SIG-M5 (cell line): ENCODE data around the gene PRKN.
"Not testable (repeated sequence)": the region's sequence is repeated elsewhere in the genome, so short reads cannot be mapped to it uniquely, and the experiment has no call there.

Experiments
- DNase-seq: peaks from one replicate; lab custom pipeline; 2025; lab: John Stamatoyannopoulos, UW

Gene PRKN

DNA sequence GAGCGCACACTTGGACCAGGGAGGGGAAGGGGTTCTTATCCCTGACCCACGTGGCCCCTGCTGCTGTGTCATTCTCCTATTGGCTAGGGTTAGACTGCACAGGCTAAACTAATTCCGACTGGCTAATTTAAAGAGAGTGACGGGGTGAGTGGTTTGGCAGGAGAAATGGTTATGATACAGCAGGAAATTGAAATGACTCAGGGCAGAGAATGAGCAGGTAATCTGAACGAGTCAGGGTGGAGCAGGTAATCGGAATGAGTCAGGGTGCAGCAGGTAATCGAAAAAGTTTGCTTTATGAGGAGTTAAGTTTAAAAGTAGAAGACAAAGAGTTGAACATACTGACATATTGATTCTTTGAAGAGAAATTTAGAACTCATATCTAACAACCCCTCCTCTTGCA lies 1417.8 kb downstream of the PRKN start:
- DNase-seq = not testable (repeated sequence)

DNA sequence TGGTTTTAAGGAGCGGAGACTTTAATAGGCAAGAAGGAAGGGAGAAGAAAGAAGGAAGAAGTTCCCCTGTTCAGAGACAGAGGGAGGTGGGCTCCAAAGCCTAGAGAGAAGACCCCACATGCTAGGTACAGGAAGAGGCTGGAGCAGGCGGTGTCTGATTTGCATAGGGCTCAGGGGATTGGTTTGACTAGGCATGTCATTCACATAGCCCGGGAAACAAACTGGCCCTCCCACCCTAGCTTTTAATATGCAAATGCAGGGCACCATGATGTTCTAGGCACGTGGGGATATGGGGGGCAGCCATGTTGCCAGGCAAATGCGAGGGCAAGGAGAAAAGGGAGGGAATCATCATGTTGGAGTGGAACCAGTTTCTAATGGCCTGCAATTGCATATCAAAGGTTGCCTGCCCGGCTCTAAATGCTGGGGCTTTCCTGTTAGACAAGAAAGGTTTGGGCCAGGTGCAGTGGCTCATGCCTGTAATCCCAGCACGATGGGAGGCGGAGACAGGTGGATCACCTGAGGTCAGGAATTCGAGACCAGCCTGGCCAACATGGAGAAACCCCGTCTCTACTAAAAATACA lies 1419.4 kb downstream of the PRKN start:
- no peak for DNase-seq

DNA sequence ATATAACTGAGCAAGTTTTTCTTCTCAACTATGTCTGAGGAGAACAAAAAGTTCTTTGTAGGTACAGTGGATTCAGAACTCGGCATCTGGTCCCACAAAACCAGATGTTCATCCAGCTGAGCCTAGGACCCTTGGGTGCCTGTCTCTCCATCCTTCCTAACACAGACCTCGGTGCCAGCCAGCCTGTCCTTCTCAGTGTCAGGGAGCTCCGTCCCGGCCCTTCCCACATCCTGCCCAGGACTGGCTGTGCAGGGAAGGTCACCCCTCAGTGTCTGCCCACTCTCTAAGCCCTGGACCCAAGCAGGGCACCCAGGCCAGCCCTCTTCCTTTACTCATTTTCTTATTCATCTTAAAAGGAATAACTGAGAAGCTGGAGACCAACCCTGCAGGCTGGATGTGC lies 1421.7 kb downstream of the PRKN start:
- DNase-seq = no peak

DNA sequence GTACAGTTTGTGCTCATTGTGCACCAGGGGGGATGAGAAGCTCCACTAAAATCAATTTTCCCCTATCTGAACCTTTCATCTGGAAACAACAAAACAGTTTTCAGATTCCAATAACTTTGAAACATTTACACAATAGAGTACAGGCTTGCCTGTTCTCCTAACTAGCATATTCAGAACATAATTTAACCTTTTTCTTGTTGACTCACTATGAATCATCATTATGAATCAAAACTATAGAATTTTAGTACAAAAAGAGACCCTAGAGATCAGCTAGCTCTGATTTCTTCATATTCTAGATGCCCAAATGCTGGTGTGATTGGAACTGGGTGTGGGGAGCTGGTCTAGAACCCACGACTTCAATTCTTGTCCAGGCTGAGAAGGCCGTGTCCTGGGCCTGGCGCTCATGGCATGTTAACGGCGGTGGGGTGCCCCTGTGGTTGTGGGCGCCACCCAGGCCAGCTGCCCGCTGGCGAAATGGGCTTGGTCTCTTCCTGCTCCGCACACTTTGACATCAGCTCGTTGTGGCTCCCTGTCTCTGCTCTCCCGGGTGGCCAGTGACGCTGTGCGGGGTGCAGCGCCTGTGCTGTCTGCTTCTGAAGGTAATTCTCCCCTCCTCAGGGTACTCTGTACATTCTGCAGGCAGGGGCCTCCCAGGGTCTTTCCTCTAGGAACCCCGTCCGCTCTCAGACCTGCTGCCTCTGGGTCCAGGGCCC lies 1423.8 kb downstream of the PRKN start:
- no peak for DNase-seq

DNA sequence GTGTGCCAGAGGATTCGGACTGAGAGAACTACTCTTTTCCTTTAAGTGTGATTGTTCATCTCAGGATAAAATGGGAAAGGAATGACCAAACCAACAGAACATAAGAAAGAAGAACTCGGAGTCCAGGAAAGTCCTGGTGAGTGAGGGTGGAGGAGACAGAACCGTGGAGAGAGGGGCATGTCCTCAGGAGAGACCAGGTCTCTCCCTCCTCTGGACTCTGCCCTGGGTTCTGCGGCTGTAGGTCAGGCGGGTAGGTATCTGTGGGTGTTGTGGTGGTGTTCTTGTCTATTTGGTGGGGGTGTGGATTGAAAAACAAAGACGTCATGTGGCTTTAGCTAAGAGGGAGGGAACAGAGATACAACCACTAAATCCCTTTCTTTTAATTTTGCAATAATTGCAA lies 1424.6 kb downstream of the PRKN start:
- no peak for DNase-seq

DNA sequence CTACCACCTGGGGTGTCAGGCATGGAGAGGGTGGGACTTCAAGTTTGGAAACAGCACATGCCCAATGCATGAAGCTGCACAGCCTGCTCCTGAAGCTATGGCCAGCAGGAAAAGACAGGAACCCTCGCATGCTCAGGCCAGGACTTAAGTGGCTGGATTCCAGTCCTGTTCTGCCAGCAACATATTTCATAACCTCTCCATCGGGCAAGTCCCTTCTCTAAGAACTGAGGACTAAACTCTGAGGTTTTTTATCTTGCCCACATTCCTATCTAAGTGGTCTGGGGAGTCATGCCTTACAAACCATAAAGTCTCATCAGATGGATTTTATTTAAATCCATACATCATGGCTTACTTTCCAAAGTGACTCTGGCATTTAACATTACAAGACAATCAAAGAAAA lies 1426.2 kb downstream of the PRKN start:
- DNase-seq = no peak

DNA sequence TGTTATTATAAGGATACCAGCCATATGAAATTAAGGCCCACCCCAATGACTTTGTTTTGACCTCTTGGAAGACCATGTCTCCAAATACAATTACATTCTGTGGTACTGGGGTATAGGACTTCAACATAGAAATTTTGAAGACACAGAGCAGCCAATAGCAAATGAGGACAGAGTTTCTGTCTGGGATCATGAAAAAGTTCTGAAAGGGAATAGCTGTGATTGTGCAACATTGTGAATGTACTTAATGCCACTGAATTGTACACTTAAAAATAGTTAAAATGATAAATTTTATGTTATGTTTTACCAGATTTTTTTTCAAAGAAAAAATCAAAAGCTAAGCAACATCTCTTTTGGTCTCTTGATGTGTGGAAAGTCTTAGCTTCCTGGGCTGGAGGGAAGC lies 1426.7 kb downstream of the PRKN start:
- DNase-seq = no peak

DNA sequence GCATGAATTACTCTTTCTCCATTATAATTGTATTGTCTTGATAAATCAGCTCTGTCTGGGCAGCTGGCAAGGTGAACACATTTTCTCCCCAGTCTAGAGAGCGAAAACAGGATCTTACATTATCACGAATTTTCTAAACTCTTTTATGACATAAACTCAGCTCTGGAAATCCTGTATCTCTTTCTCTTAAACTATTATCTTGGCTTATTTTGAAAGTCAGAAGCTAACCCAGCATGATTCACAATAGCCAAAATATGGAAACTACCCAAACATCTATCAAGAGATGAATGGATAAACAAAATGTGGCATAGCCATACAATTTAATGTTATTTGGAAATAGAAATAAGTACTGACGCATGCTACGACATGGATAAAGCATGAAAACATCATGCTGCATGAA lies 1427.8 kb downstream of the PRKN start:
- no peak for DNase-seq
